Measurements from ENCODE around the gene TP53BP1. TPM values are rescaled to one million over a fixed set of nuclear protein-coding genes. Genes with fewer than 3 reads are reported as not detected.
A peak's percentile ranks its signal among the peaks of the same experiment; 100 is the strongest.

TP53BP1 gene
- total and polyA plus RNA-seq, 2 of the 13 experiments (the other 11 are each of a cell fraction or from before 2014, with no cell fraction given): 17.1 to 17.4 TPM

DNA sequence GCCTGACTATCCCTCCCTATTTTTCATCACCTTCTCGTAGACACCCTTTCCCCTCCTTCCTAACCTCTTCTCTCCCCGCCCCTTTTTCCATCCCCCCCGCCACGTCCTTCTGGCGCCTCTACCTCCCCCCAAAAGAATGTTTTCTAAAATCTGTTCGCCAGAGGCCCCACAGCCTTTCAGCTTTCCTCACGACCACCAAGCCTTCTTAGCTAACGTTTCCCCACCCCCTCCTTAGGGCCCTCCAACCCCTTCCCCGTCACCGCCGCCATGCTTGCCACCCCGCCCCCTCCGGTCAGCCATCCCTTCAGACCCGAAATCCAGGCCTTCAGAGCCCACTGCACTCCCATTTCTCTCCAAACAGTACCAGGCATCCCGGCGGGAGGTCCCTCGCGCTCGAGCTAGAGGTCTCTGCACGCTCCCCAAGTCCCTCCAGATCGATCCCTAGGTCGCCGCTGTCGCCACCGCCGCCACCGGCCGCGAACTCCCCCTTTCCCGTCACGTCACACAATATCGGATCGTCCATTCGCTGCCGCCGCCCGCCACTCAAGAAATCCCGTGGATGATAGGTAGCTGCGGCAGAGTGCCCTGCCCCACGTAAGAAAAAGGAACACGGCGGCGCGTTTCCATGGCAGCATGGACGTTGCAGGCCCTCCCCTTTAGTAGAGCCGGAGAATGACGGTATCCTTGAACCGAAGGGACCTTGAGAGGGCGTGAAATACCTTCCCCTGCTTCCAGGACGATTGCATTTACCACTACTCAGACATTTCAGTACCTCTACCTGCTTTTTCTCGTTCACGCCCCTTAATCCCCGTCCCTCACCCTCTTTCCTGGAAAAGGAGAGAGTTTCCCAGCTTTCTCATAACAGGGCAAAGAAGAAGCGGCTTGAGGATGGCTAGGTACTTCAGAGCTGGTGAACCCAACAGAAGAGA lies at the start of gene TP53BP1 (continued):
- TF ChIP-seq, protein P1, sequence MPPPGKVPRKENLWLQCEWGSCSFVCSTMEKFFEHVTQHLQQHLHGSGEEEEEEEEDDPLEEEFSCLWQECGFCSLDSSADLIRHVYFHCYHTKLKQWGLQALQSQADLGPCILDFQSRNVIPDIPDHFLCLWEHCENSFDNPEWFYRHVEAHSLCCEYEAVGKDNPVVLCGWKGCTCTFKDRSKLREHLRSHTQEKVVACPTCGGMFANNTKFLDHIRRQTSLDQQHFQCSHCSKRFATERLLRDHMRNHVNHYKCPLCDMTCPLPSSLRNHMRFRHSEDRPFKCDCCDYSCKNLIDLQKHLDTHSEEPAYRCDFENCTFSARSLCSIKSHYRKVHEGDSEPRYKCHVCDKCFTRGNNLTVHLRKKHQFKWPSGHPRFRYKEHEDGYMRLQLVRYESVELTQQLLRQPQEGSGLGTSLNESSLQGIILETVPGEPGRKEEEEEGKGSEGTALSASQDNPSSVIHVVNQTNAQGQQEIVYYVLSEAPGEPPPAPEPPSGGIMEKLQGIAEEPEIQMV (CRISPR knock-in tag; IDR thresholded peaks at IDR 0.05; ENCODE audit: low read depth): no peak
- TF ChIP-seq, protein P2, sequence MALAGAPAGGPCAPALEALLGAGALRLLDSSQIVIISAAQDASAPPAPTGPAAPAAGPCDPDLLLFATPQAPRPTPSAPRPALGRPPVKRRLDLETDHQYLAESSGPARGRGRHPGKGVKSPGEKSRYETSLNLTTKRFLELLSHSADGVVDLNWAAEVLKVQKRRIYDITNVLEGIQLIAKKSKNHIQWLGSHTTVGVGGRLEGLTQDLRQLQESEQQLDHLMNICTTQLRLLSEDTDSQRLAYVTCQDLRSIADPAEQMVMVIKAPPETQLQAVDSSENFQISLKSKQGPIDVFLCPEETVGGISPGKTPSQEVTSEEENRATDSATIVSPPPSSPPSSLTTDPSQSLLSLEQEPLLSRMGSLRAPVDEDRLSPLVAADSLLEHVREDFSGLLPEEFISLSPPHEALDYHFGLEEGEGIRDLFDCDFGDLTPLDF (CRISPR knock-in tag; IDR thresholded peaks at IDR 0.05): no peak
- TF ChIP-seq PCBP1 (IDR thresholded peaks at IDR 0.05; ENCODE audit: borderline replicate concordance, low read depth, low read length): no peak
- TF ChIP-seq ZNF775 (CRISPR knock-in tag; IDR thresholded peaks at IDR 0.05; ENCODE audit: borderline replicate concordance): no peak
- TF ChIP-seq ARHGAP35 (CRISPR knock-in tag; IDR thresholded peaks at IDR 0.05; ENCODE audit: borderline replicate concordance): no peak
- TF ChIP-seq ZNF891 (CRISPR knock-in tag; IDR thresholded peaks at IDR 0.05): no peak
- TF ChIP-seq POGZ (CRISPR knock-in tag; IDR thresholded peaks at IDR 0.05): no peak
- no peak for TF ChIP-seq GATA4 (IDR thresholded peaks at IDR 0.05; ENCODE audit: borderline replicate concordance, low read depth)
- no peak for TF ChIP-seq ZNF777 (CRISPR knock-in tag; IDR thresholded peaks at IDR 0.05)
- TF ChIP-seq IRX3 (CRISPR knock-in tag; IDR thresholded peaks at IDR 0.05; ENCODE audit: borderline replicate concordance, low read depth): no peak
- no peak for TF ChIP-seq PPARG (CRISPR knock-in tag; conservative IDR thresholded peaks at IDR 0.05)
- TF ChIP-seq SIX1 (CRISPR knock-in tag; IDR thresholded peaks at IDR 0.05; ENCODE audit: borderline replicate concordance): no peak
- TF ChIP-seq, protein P3, sequence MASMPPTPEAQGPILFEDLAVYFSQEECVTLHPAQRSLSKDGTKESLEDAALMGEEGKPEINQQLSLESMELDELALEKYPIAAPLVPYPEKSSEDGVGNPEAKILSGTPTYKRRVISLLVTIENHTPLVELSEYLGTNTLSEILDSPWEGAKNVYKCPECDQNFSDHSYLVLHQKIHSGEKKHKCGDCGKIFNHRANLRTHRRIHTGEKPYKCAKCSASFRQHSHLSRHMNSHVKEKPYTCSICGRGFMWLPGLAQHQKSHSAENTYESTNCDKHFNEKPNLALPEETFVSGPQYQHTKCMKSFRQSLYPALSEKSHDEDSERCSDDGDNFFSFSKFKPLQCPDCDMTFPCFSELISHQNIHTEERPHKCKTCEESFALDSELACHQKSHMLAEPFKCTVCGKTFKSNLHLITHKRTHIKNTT (CRISPR knock-in tag; IDR thresholded peaks at IDR 0.05): no peak
- TF ChIP-seq TMF1 (CRISPR knock-in tag; IDR thresholded peaks at IDR 0.05; ENCODE audit: low read depth): no peak
- TF ChIP-seq, protein P4, sequence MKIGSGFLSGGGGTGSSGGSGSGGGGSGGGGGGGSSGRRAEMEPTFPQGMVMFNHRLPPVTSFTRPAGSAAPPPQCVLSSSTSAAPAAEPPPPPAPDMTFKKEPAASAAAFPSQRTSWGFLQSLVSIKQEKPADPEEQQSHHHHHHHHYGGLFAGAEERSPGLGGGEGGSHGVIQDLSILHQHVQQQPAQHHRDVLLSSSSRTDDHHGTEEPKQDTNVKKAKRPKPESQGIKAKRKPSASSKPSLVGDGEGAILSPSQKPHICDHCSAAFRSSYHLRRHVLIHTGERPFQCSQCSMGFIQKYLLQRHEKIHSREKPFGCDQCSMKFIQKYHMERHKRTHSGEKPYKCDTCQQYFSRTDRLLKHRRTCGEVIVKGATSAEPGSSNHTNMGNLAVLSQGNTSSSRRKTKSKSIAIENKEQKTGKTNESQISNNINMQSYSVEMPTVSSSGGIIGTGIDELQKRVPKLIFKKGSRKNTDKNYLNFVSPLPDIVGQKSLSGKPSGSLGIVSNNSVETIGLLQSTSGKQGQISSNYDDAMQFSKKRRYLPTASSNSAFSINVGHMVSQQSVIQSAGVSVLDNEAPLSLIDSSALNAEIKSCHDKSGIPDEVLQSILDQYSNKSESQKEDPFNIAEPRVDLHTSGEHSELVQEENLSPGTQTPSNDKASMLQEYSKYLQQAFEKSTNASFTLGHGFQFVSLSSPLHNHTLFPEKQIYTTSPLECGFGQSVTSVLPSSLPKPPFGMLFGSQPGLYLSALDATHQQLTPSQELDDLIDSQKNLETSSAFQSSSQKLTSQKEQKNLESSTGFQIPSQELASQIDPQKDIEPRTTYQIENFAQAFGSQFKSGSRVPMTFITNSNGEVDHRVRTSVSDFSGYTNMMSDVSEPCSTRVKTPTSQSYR (CRISPR knock-in tag; IDR thresholded peaks at IDR 0.05; ENCODE audit: borderline replicate concordance): no peak
- no peak for TF ChIP-seq ZNF264 (CRISPR knock-in tag; IDR thresholded peaks at IDR 0.05)
- peak; percentile 24; the same call in 1 of the 2 replicates for TF ChIP-seq PITX1 (CRISPR knock-in tag; IDR thresholded peaks at IDR 0.05)
- peak; percentile 56; the same call in 1 of the 2 replicates for TF ChIP-seq ZFX (CRISPR knock-in tag; IDR thresholded peaks at IDR 0.05; ENCODE audit: low read depth)

Measured in HepG2 (cell line).